GM15510 (cell line): ENCODE measurements around the gene MAP4K4.

Experiments
- POLR2A ChIP-seq: IDR thresholded peaks from 3 replicates; pipeline ENCODE4 v1.6.1; 2011; ENCODE audit warnings: borderline replicate concordance; ENCODE audit not compliant: insufficient read length; ENCODE audit errors: extremely low read depth

Gene MAP4K4

GRCh38 chr2:101869527-101869926 is 172.0 kb downstream of the MAP4K4 start:
- no peak for TF ChIP-seq POLR2A

DNA sequence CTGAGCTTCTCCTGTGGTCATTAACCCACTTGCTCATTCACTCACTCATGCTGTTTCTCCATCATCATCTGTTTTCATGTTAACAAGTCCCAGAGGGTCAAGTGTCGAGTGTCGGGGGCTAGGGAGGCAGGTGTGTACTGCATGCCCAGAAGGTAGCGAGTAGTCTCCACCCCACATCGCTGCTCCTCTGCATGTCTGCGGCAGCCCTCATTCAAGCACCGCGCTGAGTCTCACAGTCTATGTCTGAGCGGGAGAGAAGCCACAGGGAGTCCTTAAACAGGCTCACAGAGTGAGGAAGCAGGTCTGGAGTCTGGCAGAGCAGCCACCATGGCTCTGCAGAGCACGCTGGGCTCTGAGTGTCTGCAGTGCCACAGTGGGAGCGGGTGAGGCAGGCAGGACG is 172.9 kb downstream of the MAP4K4 start:
- no peak for TF ChIP-seq POLR2A

DNA sequence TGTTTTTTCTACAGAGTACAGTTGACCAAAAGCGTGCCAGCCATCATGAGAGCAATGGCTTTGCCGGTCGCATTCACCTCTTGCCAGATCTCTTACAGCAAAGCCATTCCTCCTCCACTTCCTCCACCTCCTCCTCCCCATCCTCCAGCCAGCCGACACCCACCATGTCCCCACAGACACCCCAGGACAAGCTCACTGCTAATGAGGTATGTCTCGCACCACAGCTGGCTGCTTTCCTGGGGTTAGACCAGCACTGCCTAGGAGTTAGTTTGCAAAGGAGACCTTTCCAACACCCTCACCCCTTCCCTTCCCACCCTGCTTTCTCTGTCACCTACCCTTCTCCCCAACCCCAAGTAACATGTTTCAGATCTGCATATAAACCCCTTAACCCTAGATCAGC is 174.0 kb downstream of the MAP4K4 start:
- TF ChIP-seq POLR2A: no peak

DNA sequence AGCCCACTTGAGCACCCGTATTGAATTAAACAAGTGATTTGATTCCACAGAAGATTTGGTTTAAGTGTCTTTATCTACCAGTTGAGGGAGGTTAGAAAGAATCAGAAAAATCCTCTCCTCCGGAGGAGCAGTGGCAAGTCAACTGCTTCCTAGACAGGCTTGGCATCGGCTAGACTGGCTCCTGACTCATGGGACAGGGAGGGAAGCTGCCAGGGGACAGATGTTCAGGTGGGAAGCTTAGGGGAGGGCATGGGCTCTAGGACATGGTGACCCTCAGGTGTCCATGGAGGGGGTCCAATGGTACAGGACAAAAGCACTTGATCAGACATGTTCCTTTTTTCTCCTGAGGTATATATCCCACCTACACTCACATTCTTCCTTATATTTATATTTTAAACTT is 175.0 kb downstream of the MAP4K4 start:
- TF ChIP-seq POLR2A: no peak

- TF ChIP-seq POLR2A: no peak
Observed at GRCh38 chr2:101873543-101873942, 176.0 kb downstream of the MAP4K4 start.

DNA sequence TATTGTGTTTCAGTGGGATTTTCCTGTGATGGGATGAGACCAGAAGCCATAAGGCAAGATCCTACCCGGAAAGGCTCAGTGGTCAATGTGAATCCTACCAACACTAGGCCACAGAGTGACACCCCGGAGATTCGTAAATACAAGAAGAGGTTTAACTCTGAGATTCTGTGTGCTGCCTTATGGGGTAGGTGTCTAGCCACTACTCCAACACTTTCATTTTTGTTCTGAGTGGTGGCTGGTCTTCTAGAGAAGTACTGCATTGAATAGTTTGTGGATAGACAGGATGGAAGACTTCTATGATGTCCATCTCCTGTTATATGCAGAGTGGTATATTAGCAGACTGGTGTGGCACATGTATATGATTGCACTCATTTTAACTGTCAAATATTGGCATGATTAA is 176.6 kb downstream of the MAP4K4 start:
- TF ChIP-seq POLR2A: no peak

GRCh38 chr2:101879466-101879865 is 182.0 kb downstream of the MAP4K4 start:
- no peak for TF ChIP-seq POLR2A

DNA sequence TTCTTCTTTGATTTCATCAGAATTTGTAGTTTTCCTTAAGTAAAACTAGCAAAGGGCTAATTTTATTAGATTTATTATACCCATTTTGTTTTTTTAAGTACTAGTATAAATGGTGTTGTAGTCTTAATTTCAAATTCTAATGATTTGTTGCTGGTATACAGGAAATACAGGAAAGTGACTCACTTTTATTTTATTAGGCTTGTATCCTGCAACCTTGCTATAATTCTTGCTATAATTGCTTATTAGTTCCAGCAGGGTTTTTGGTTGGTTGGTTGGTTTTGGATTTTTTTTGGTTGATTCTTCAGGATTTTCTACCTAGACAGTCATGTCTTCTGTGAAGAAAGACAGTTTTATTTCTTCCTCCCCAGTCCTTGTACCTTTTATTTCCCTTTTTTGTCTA is 183.6 kb downstream of the MAP4K4 start:
- TF ChIP-seq POLR2A: no peak

- TF ChIP-seq POLR2A: no peak
Observed at GRCh38 chr2:101882769-101883307, 185.3 kb downstream of the MAP4K4 start.

DNA sequence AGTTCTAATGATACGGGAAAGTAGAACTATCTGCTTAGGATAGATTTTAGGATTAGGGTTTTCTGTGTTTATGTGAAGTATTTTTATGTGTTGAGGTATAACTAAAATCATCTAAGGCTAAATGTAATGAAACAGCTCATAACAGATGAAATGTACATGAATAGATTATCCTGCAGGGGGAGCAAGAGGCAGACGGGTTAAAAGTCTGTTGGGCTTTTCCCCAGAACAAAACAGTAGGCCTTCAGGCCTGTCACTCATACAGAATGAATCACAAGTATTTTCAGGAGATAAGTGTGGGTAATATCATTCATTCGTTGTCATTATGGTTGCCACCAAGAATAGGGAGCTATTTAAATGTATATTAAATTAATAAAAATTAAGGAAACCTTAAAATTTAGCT is 186.4 kb downstream of the MAP4K4 start:
- TF ChIP-seq POLR2A: no peak

- no peak for TF ChIP-seq POLR2A
Observed at GRCh38 chr2:101884423-101884822, 186.9 kb downstream of the MAP4K4 start.

DNA sequence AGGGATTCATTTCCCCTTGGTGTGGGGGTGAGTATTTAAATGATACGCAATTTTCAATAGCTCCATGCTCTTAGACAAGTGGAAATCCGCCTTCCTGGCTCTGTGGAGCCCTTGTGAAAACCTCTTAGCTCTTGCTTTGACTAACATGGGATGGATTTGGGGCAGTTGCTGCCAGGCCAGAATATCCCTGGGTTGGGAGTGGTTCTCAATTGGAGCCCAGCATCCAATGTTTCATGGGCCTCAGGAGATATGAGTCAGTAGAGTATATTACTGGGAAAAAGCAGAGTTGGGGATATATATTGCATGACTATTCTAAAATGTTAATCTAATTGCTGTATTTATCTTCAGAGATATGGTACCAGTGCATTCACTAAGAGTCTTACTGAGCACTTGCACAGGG is 189.8 kb downstream of the MAP4K4 start:
- TF ChIP-seq POLR2A: no peak

DNA sequence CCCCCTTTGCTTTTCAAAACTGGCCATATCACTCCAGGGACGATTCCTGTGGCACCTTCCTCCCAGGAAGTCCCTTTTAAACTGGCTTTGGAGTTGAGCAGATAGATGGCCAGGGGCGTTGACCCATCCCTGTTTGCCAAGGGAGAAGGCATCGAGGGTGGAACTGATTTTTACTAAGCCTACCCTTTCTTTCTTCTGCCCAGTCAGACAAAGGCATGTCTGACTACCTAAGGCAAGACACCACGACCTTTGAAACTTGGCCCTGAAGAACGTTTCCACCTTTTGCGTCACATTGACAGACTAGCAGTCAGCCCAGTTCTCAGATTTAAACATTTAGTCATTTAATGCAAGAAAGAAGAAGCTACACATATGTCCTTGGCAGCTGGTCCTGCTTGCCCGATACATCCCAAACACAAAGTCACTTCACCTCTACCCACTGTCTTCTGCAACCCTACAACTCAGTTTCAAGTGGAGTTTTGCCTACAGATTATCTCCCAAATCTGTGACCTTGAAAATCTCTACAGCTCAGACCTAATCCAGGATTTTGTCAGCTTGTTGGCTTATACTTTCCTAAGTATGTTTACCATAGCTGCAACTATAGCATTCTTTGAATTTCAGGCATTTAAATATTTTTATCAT is 192.1 kb downstream of the MAP4K4 start:
- TF ChIP-seq POLR2A: no peak

DNA sequence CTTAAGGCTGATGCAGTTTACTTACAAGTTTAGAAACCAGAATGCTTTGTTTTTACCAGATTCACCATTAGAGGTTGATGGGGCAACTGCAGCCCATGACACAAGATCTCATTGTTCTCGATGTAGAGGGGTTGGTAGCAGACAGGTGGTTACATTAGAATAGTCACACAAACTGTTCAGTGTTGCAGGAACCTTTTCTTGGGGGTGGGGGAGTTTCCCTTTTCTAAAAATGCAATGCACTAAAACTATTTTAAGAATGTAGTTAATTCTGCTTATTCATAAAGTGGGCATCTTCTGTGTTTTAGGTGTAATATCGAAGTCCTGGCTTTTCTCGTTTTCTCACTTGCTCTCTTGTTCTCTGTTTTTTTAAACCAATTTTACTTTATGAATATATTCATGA is 194.9 kb downstream of the MAP4K4 start:
- TF ChIP-seq POLR2A: no peak

DNA sequence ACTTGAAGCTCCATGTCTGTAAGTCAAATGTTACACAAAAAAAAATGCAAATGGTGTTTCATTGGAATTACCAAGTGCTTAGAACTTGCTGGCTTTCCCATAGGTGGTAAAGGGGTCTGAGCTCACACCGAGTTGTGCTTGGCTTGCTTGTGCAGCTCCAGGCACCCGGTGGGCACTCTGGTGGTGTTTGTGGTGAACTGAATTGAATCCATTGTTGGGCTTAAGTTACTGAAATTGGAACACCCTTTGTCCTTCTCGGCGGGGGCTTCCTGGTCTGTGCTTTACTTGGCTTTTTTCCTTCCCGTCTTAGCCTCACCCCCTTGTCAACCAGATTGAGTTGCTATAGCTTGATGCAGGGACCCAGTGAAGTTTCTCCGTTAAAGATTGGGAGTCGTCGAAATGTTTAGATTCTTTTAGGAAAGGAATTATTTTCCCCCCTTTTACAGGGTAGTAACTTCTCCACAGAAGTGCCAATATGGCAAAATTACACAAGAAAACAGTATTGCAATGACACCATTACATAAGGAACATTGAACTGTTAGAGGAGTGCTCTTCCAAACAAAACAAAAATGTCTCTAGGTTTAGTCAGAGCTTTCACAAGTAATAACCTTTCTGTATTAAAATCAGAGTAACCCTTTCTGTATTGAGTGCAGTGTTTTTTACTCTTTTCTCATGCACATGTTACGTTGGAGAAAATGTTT is 196.3 kb downstream of the MAP4K4 start:
- no peak for TF ChIP-seq POLR2A

- no peak for TF ChIP-seq POLR2A
Observed at GRCh38 chr2:101895039-101895438, 197.5 kb downstream of the MAP4K4 start.
